ENCODE measurements around the gene HAAO. TPM values are rescaled to one million over a fixed set of nuclear protein-coding genes. Genes with fewer than 3 reads are reported as not detected.

HAAO gene
- total RNA-seq, 1 experiment from 2014 or later, result 2.2 TPM

GRCh38 chr2:42810971-42811811 lies 18.8 kb upstream of the HAAO start:
- Mint-ChIP-seq H3K27me3 (ENCODE audit: unreplicated experiment) (no peaks in the 10 kb centered on the region), H3K27ac (ENCODE audit: unreplicated experiment) (peak overlapping the region; percentile 87), H3K4me1 (ENCODE audit: low read depth, unreplicated experiment) (no peaks in the 10 kb centered on the region), H3K36me3 (ENCODE audit: insufficient read depth, unreplicated experiment) (peaks cover 31% of the 10 kb centered on the region), H3K9me3 (ENCODE audit: low read depth, unreplicated experiment) (no peaks in the 10 kb centered on the region), H3K4me3 (ENCODE audit: low read depth, unreplicated experiment) (peak overlapping the region; percentile 70)
- CTCF ChIA-PET, result interaction anchor here (0.6 to 1.3 kb wide), 5 partner anchors 8 to 255 kb away, joined by 3 to 13 read pairs (median 4); no protein-coding TSS in a partner anchor
- TF ChIP-seq CTCF (IDR thresholded peaks at IDR 0.05; ENCODE audit: unreplicated experiment), result no peak
- no TSS peak for BruUV-seq (replicated peaks)
- DNase-seq, result peak; percentile 35
- intact Hi-C loops (cut with micrococcal nuclease; ENCODE audit: unreplicated experiment), result no loop called here

- BruUV-seq (replicated peaks), result TSS peak; percentile 90
- peak; percentile 95 for DNase-seq
- intact Hi-C loops (cut with micrococcal nuclease; ENCODE audit: unreplicated experiment), result no loop called here
- CTCF ChIA-PET, result interaction anchor here (0.6 to 1.3 kb wide), 3 partner anchors 13 to 166 kb away, joined by 3 to 13 read pairs (median 6); no protein-coding TSS in a partner anchor
- Mint-ChIP-seq H3K36me3 (ENCODE audit: insufficient read depth, unreplicated experiment) (peaks cover 31% of the 10 kb centered on the region), H3K27me3 (ENCODE audit: unreplicated experiment) (no peaks in the 10 kb centered on the region), H3K4me3 (ENCODE audit: low read depth, unreplicated experiment) (peak overlapping the region; percentile 70), H3K4me1 (ENCODE audit: low read depth, unreplicated experiment) (no peaks in the 10 kb centered on the region), H3K27ac (ENCODE audit: unreplicated experiment) (peak overlapping the region; percentile 87), H3K9me3 (ENCODE audit: low read depth, unreplicated experiment) (no peaks in the 10 kb centered on the region)
- no peak for TF ChIP-seq CTCF (IDR thresholded peaks at IDR 0.05; ENCODE audit: unreplicated experiment)
These were observed 18.0 kb upstream of the HAAO start for GRCh38 chr2:42810121-42810970.

GRCh38 chr2:42809819-42810120 lies 17.4 kb upstream of the HAAO start:
- Mint-ChIP-seq H3K4me1 (ENCODE audit: low read depth, unreplicated experiment) (no peaks in the 10 kb centered on the region), H3K9me3 (ENCODE audit: low read depth, unreplicated experiment) (no peaks in the 10 kb centered on the region), H3K36me3 (ENCODE audit: insufficient read depth, unreplicated experiment) (peaks cover 31% of the 10 kb centered on the region), H3K27ac (ENCODE audit: unreplicated experiment) (peak overlapping the region; percentile 71), H3K4me3 (ENCODE audit: low read depth, unreplicated experiment) (peak overlapping the region; percentile 70), H3K27me3 (ENCODE audit: unreplicated experiment) (no peaks in the 10 kb centered on the region)
- TF ChIP-seq CTCF (IDR thresholded peaks at IDR 0.05; ENCODE audit: unreplicated experiment), result peak; percentile 43
- DNase-seq, result peak; percentile 89
- BruUV-seq (replicated peaks), result no TSS peak
- intact Hi-C loops (cut with micrococcal nuclease; ENCODE audit: unreplicated experiment), result no loop called here
- CTCF ChIA-PET, result interaction anchor here (1.3 kb wide), 1 partner anchor 13 kb away, joined by 6 read pairs; no protein-coding TSS in a partner anchor

- BruUV-seq (replicated peaks), result TSS peak; percentile 89
- no peaks in the 10 kb centered on the region for H3K4me1 Mint-ChIP-seq (ENCODE audit: low read depth, unreplicated experiment)
- peaks cover 3% of the 10 kb centered on the region for H3K27me3 Mint-ChIP-seq (ENCODE audit: unreplicated experiment)
- peaks cover 31% of the 10 kb centered on the region for H3K36me3 Mint-ChIP-seq (ENCODE audit: insufficient read depth, unreplicated experiment)
- intact Hi-C loops (cut with micrococcal nuclease; ENCODE audit: unreplicated experiment), result no loop called here
- CTCF ChIA-PET, result no interaction called here
- H3K4me3 Mint-ChIP-seq (ENCODE audit: low read depth, unreplicated experiment), result peak overlapping the region; percentile 70
- TF ChIP-seq CTCF (IDR thresholded peaks at IDR 0.05; ENCODE audit: unreplicated experiment), result no peak
- no peak for DNase-seq
- no peaks in the 10 kb centered on the region for H3K9me3 Mint-ChIP-seq (ENCODE audit: low read depth, unreplicated experiment)
- H3K27ac Mint-ChIP-seq (ENCODE audit: unreplicated experiment), result peak overlapping the region; percentile 71
These were observed 16.9 kb upstream of the HAAO start for GRCh38 chr2:42809131-42809818.
